Measurements from ENCODE around the gene EFHB. TPM values are rescaled to one million over a fixed set of nuclear protein-coding genes. Genes with fewer than 3 reads are reported as not detected.

Gene EFHB
- total RNA-seq, 1 experiment from 2014 or later: 1.4 TPM

Other genes with a start within 250 kb of the EFHB start
- gene RAB5A, start 12.9 kb upstream of the EFHB start, total RNA-seq (2022): 63.1 and 69.5 TPM in 2 replicates
- gene PP2D1, start 78.0 kb upstream of the EFHB start, total RNA-seq (2022): not detected in 2 replicates
- 8.1 and 9.8 TPM in 2 replicates for gene KAT2B, start 106.2 kb upstream of the EFHB start, total RNA-seq (2022)